ENCODE data around the gene ZC3H7A. TPM values are rescaled to one million over a fixed set of nuclear protein-coding genes. Genes with fewer than 3 reads are reported as not detected.

Gene ZC3H7A
- 33.9 TPM for total RNA-seq

GRCh38 chr16:11797166-11797956 is at the start of gene ZC3H7A:
Gene ZC3H7A, minus strand, starts transcription at chr16:11797258. Its CDS starts 14,904 bp downstream, at chr16:11782354.
- no peaks in the 10 kb centered on the region for H3K27me3 ChIP-seq (ENCODE audit: control insufficient read depth in 3 of 3, insufficient read depth in 3 of 3, low read length in 3 of 3)
- peak within 1 kb of the TSS; percentile 98 to 99 (median 99) for H3K9ac ChIP-seq (ENCODE audit: low read depth in 1 of 3, low read length in 3 of 3)
- peaks cover 0 to 4% (median 3%) of the 10 kb centered on the region in 3 donors for H3K36me3 ChIP-seq (ENCODE audit: control insufficient read depth in 3 of 3, insufficient read depth in 3 of 3, low read length in 3 of 3)
- H3K27ac ChIP-seq (ENCODE audit: low read depth, low read length): peak within 1 kb of the TSS; percentile 99
- peaks cover 41 to 67% (median 57%) of the 10 kb centered on the region in 3 donors for H3K4me1 ChIP-seq (ENCODE audit: control insufficient read depth in 3 of 3, insufficient read depth in 3 of 3, low read length in 3 of 3)
- H3K4me3 ChIP-seq (ENCODE audit: low read length in 3 of 3): peak within 1 kb of the TSS; percentile 92 to 98 (median 98)
- no peaks in the 10 kb centered on the region for H3K9me3 ChIP-seq (ENCODE audit: control insufficient read depth in 3 of 3, low read length in 3 of 3)

GRCh38 chr16:11844499-11844898 is 47.4 kb upstream of the ZC3H7A start:
- peaks cover 0 to 4% (median 0%) of the 10 kb centered on the region in 3 donors for H3K4me1 ChIP-seq (ENCODE audit: control insufficient read depth in 3 of 3, insufficient read depth in 3 of 3, low read length in 3 of 3)
- H3K4me3 ChIP-seq (ENCODE audit: low read length in 3 of 3): no peak overlapping the region
- H3K27me3 ChIP-seq (ENCODE audit: control insufficient read depth in 3 of 3, insufficient read depth in 3 of 3, low read length in 3 of 3): no peaks in the 10 kb centered on the region
- H3K36me3 ChIP-seq (ENCODE audit: control insufficient read depth in 3 of 3, insufficient read depth in 3 of 3, low read length in 3 of 3): peaks cover 64 to 79% (median 71%) of the 10 kb centered on the region in 3 donors
- no peak overlapping the region for H3K9ac ChIP-seq (ENCODE audit: low read depth in 1 of 3, low read length in 3 of 3)
- H3K27ac ChIP-seq (ENCODE audit: low read depth, low read length): no peak overlapping the region
- H3K9me3 ChIP-seq (ENCODE audit: control insufficient read depth in 3 of 3, low read length in 3 of 3): no peaks in the 10 kb centered on the region

GRCh38 chr16:11843861-11844260 is 46.8 kb upstream of the ZC3H7A start:
- H3K4me1 ChIP-seq (ENCODE audit: control insufficient read depth in 3 of 3, insufficient read depth in 3 of 3, low read length in 3 of 3): peaks cover 0 to under 1% (median 0%) of the 10 kb centered on the region in 3 donors
- no peak overlapping the region for H3K9ac ChIP-seq (ENCODE audit: low read depth in 1 of 3, low read length in 3 of 3)
- H3K4me3 ChIP-seq (ENCODE audit: low read length in 3 of 3): no peak overlapping the region
- peaks cover 64 to 81% (median 76%) of the 10 kb centered on the region in 3 donors for H3K36me3 ChIP-seq (ENCODE audit: control insufficient read depth in 3 of 3, insufficient read depth in 3 of 3, low read length in 3 of 3)
- H3K9me3 ChIP-seq (ENCODE audit: control insufficient read depth in 3 of 3, low read length in 3 of 3): no peaks in the 10 kb centered on the region
- H3K27me3 ChIP-seq (ENCODE audit: control insufficient read depth in 3 of 3, insufficient read depth in 3 of 3, low read length in 3 of 3): no peaks in the 10 kb centered on the region
- no peak overlapping the region for H3K27ac ChIP-seq (ENCODE audit: low read depth, low read length)

GRCh38 chr16:11843206-11843605 is 46.1 kb upstream of the ZC3H7A start:
- Histone ChIP-seq H3K4me3 (ENCODE audit: low read length in 3 of 3) (no peak overlapping the region), H3K27ac (ENCODE audit: low read depth, low read length) (no peak overlapping the region), H3K27me3 (ENCODE audit: control insufficient read depth in 3 of 3, insufficient read depth in 3 of 3, low read length in 3 of 3) (no peaks in the 10 kb centered on the region), H3K4me1 (ENCODE audit: control insufficient read depth in 3 of 3, insufficient read depth in 3 of 3, low read length in 3 of 3) (no peaks in the 10 kb centered on the region), H3K9ac (ENCODE audit: low read depth in 1 of 3, low read length in 3 of 3) (no peak overlapping the region), H3K36me3 (ENCODE audit: control insufficient read depth in 3 of 3, insufficient read depth in 3 of 3, low read length in 3 of 3) (peaks cover 66 to 81% (median 81%) of the 10 kb centered on the region in 3 donors), H3K9me3 (ENCODE audit: control insufficient read depth in 3 of 3, low read length in 3 of 3) (no peaks in the 10 kb centered on the region)

- Histone ChIP-seq H3K9me3 (ENCODE audit: control insufficient read depth in 3 of 3, low read length in 3 of 3) (no peaks in the 10 kb centered on the region), H3K27me3 (ENCODE audit: control insufficient read depth in 3 of 3, insufficient read depth in 3 of 3, low read length in 3 of 3) (no peaks in the 10 kb centered on the region), H3K36me3 (ENCODE audit: control insufficient read depth in 3 of 3, insufficient read depth in 3 of 3, low read length in 3 of 3) (peaks cover 65 to 84% (median 81%) of the 10 kb centered on the region in 3 donors), H3K4me1 (ENCODE audit: control insufficient read depth in 3 of 3, insufficient read depth in 3 of 3, low read length in 3 of 3) (peaks cover 0 to 6% (median 1%) of the 10 kb centered on the region in 3 donors), H3K4me3 (ENCODE audit: low read length in 3 of 3) (no peak overlapping the region), H3K9ac (ENCODE audit: low read depth in 1 of 3, low read length in 3 of 3) (no peak overlapping the region), H3K27ac (ENCODE audit: low read depth, low read length) (no peak overlapping the region)
Measured at GRCh38 chr16:11841026-11841425, 44.0 kb upstream of the ZC3H7A start.

- Histone ChIP-seq H3K27ac (ENCODE audit: low read depth, low read length) (no peak overlapping the region), H3K4me3 (ENCODE audit: low read length in 3 of 3) (no peak overlapping the region), H3K4me1 (ENCODE audit: control insufficient read depth in 3 of 3, insufficient read depth in 3 of 3, low read length in 3 of 3) (peaks cover 4 to 23% (median 13%) of the 10 kb centered on the region in 3 donors), H3K9ac (ENCODE audit: low read depth in 1 of 3, low read length in 3 of 3) (no peak overlapping the region), H3K36me3 (ENCODE audit: control insufficient read depth in 3 of 3, insufficient read depth in 3 of 3, low read length in 3 of 3) (peaks cover 38 to 54% (median 52%) of the 10 kb centered on the region in 3 donors), H3K9me3 (ENCODE audit: control insufficient read depth in 3 of 3, low read length in 3 of 3) (no peaks in the 10 kb centered on the region), H3K27me3 (ENCODE audit: control insufficient read depth in 3 of 3, insufficient read depth in 3 of 3, low read length in 3 of 3) (no peaks in the 10 kb centered on the region)
Measured at GRCh38 chr16:11836650-11837244, 39.7 kb upstream of the ZC3H7A start.

- H3K9me3 ChIP-seq (ENCODE audit: control insufficient read depth in 3 of 3, low read length in 3 of 3): no peaks in the 10 kb centered on the region
- peak overlapping the region; percentile 87 for H3K27ac ChIP-seq (ENCODE audit: low read depth, low read length)
- H3K27me3 ChIP-seq (ENCODE audit: control insufficient read depth in 3 of 3, insufficient read depth in 3 of 3, low read length in 3 of 3): no peaks in the 10 kb centered on the region
- no peak overlapping the region for H3K4me3 ChIP-seq (ENCODE audit: low read length in 3 of 3)
- peaks cover 4 to 23% (median 13%) of the 10 kb centered on the region in 3 donors for H3K4me1 ChIP-seq (ENCODE audit: control insufficient read depth in 3 of 3, insufficient read depth in 3 of 3, low read length in 3 of 3)
- peaks cover 35 to 47% (median 45%) of the 10 kb centered on the region in 3 donors for H3K36me3 ChIP-seq (ENCODE audit: control insufficient read depth in 3 of 3, insufficient read depth in 3 of 3, low read length in 3 of 3)
- no peak overlapping the region for H3K9ac ChIP-seq (ENCODE audit: low read depth in 1 of 3, low read length in 3 of 3)
Measured at GRCh38 chr16:11835891-11836649, 39.0 kb upstream of the ZC3H7A start.

GRCh38 chr16:11835309-11835708 is 38.3 kb upstream of the ZC3H7A start:
- H3K9ac ChIP-seq (ENCODE audit: low read depth in 1 of 3, low read length in 3 of 3): no peak overlapping the region
- H3K9me3 ChIP-seq (ENCODE audit: control insufficient read depth in 3 of 3, low read length in 3 of 3): no peaks in the 10 kb centered on the region
- peaks cover 4 to 23% (median 13%) of the 10 kb centered on the region in 3 donors for H3K4me1 ChIP-seq (ENCODE audit: control insufficient read depth in 3 of 3, insufficient read depth in 3 of 3, low read length in 3 of 3)
- peak overlapping the region; percentile 87 for H3K27ac ChIP-seq (ENCODE audit: low read depth, low read length)
- no peaks in the 10 kb centered on the region for H3K27me3 ChIP-seq (ENCODE audit: control insufficient read depth in 3 of 3, insufficient read depth in 3 of 3, low read length in 3 of 3)
- H3K36me3 ChIP-seq (ENCODE audit: control insufficient read depth in 3 of 3, insufficient read depth in 3 of 3, low read length in 3 of 3): peaks cover 29 to 40% (median 38%) of the 10 kb centered on the region in 3 donors
- H3K4me3 ChIP-seq (ENCODE audit: low read length in 3 of 3): no peak overlapping the region

GRCh38 chr16:11833951-11834695 is 37.1 kb upstream of the ZC3H7A start:
- Histone ChIP-seq H3K4me3 (ENCODE audit: low read length in 3 of 3) (no peak overlapping the region), H3K9me3 (ENCODE audit: control insufficient read depth in 3 of 3, low read length in 3 of 3) (no peaks in the 10 kb centered on the region), H3K4me1 (ENCODE audit: control insufficient read depth in 3 of 3, insufficient read depth in 3 of 3, low read length in 3 of 3) (peaks cover 4 to 23% (median 13%) of the 10 kb centered on the region in 3 donors), H3K27me3 (ENCODE audit: control insufficient read depth in 3 of 3, insufficient read depth in 3 of 3, low read length in 3 of 3) (no peaks in the 10 kb centered on the region), H3K27ac (ENCODE audit: low read depth, low read length) (peak overlapping the region; percentile 87), H3K36me3 (ENCODE audit: control insufficient read depth in 3 of 3, insufficient read depth in 3 of 3, low read length in 3 of 3) (peaks cover 20 to 28% (median 26%) of the 10 kb centered on the region in 3 donors), H3K9ac (ENCODE audit: low read depth in 1 of 3, low read length in 3 of 3) (peak overlapping the region in 2 of 3 donors; percentile 32 to 51)

Measured in skeletal muscle tissue (tissue), 4 donors.